ENCODE results near the gene TJP1.

DNA sequence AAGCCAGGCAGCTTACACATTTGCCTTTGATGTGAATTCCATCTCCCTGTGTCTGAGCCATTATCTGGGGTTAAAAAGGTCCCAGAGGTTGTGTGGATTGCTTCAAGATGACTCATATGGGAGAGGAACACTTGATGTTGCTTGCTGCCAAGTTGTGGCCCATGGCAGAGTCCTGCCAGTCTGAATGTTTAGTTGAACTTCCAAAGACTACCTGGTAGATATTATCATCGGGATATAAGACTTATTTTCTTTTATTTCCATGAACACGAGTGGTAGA, 85.6 kb downstream of the TJP1 start:
- no peak for TF ChIP-seq POLR2A (IDR thresholded peaks at IDR 0.05)
- TF ChIP-seq, protein P1, sequence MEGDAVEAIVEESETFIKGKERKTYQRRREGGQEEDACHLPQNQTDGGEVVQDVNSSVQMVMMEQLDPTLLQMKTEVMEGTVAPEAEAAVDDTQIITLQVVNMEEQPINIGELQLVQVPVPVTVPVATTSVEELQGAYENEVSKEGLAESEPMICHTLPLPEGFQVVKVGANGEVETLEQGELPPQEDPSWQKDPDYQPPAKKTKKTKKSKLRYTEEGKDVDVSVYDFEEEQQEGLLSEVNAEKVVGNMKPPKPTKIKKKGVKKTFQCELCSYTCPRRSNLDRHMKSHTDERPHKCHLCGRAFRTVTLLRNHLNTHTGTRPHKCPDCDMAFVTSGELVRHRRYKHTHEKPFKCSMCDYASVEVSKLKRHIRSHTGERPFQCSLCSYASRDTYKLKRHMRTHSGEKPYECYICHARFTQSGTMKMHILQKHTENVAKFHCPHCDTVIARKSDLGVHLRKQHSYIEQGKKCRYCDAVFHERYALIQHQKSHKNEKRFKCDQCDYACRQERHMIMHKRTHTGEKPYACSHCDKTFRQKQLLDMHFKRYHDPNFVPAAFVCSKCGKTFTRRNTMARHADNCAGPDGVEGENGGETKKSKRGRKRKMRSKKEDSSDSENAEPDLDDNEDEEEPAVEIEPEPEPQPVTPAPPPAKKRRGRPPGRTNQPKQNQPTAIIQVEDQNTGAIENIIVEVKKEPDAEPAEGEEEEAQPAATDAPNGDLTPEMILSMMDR (IDR thresholded peaks at IDR 0.05), result no peak
